IMR-90 (cell line): ENCODE measurements around the gene SLTM. TPM values are rescaled to one million over a fixed set of nuclear protein-coding genes. Genes with fewer than 3 reads are reported as not detected.

ENCODE experiments used
- ATAC-seq: fragments of 200-7000 bp; cut with Tn5 transposase; 2 replicates; pipeline ENCODE4 v1.9.1; 2020; ENCODE audit warnings: low read depth, mild to moderate bottlenecking, moderate library complexity
- BruUV-seq: library from RNA; stranded (reverse); fragments of 400-500 nt; replicated peaks from 2 replicates; lab custom pipeline; 2021; lab: Mats Ljungman, UMichigan
- CTCF ChIA-PET: fragments of 300-600 bp; formaldehyde crosslinking; extraction: SDS; loops from one replicate; lab custom pipeline; 2021; ENCODE audit warnings: antibody characterized with exemption; lab: Yijun Ruan, JAX
- POLR2A ChIA-PET: fragments of 300-600 bp; sonication (Branson Sonifier 250); formaldehyde crosslinking; loops from one replicate; lab custom pipeline; 2022; ENCODE audit warnings: antibody characterized with exemption; ENCODE audit not compliant: unreplicated experiment; lab: Charles Lee
- DNase-seq: peaks from one replicate; pipeline ENCODE4 v3.0.0; 2013
- H2AFZ ChIP-seq: replicated peaks from 2 replicates; pipeline ENCODE3; 2013; ENCODE audit warnings: low read length, mild to moderate bottlenecking; ENCODE audit not compliant: poor library complexity
- H2AK5ac ChIP-seq: 2 replicates; pipeline ENCODE4 v1.6.1; 2013; ENCODE audit warnings: low read depth, low read length, inconsistent platforms
- H2AK9ac ChIP-seq: replicated peaks from 2 replicates; pipeline ENCODE3; 2013; ENCODE audit warnings: mild to moderate bottlenecking, low read depth, low read length, moderate library complexity; ENCODE audit not compliant: poor library complexity
- H2BK120ac ChIP-seq: 2 replicates; pipeline ENCODE4 v1.6.1; 2013; ENCODE audit warnings: low read depth, low read length, inconsistent platforms
- H2BK15ac ChIP-seq: 3 replicates; pipeline ENCODE4 v1.6.1; 2013; ENCODE audit warnings: low read depth, low read length, inconsistent platforms
- H2BK20ac ChIP-seq: 2 replicates; pipeline ENCODE4 v1.6.1; 2013; ENCODE audit warnings: low read depth, mild to moderate bottlenecking, inconsistent platforms, low read length, moderate library complexity
- H2BK5ac ChIP-seq: 2 replicates; pipeline ENCODE4 v1.6.1; 2013; ENCODE audit warnings: mild to moderate bottlenecking, low read depth, low read length, inconsistent platforms; ENCODE audit not compliant: poor library complexity, severe bottlenecking
- H3K14ac ChIP-seq: replicated peaks from 2 replicates; pipeline ENCODE4 v1.6.1; 2013; ENCODE audit warnings: low read depth, low read length, inconsistent platforms
- H3K18ac ChIP-seq: 2 replicates; pipeline ENCODE4 v1.6.1; 2013; ENCODE audit warnings: low read depth, low read length, control low read depth
- H3K23ac ChIP-seq: 2 replicates; pipeline ENCODE4 v1.6.1; 2013; ENCODE audit warnings: low read depth, low read length, inconsistent platforms
- H3K27ac ChIP-seq: 2 replicates; pipeline ENCODE4 v1.5.1; 2013; ENCODE audit warnings: mild to moderate bottlenecking, control low read depth, low read length; ENCODE audit not compliant: insufficient read depth
- H3K27me3 ChIP-seq: 2 replicates; pipeline ENCODE4 v1.6.1; 2013; ENCODE audit warnings: low read length; ENCODE audit not compliant: control insufficient read depth, insufficient read depth
- H3K36me3 ChIP-seq: 2 replicates; pipeline ENCODE4 v1.6.1; 2013; ENCODE audit warnings: low read length, mixed read lengths; ENCODE audit not compliant: control insufficient read depth, insufficient read depth
- H3K4ac ChIP-seq: 2 replicates; pipeline ENCODE4 v1.6.1; 2013; ENCODE audit warnings: low read depth, low read length, inconsistent platforms
- H3K4me1 ChIP-seq: 2 replicates; pipeline ENCODE4 v1.6.1; 2013; ENCODE audit warnings: low read length, mixed read lengths; ENCODE audit not compliant: control insufficient read depth, insufficient read depth
- H3K4me2 ChIP-seq: 2 replicates; pipeline ENCODE4 v1.6.1; 2013; ENCODE audit warnings: low read depth, mild to moderate bottlenecking, control low read depth, low read length, moderate library complexity
- H3K4me3 ChIP-seq: 2 replicates; pipeline ENCODE4 v1.5.1; 2013; ENCODE audit warnings: low read depth, mild to moderate bottlenecking, control low read depth, low read length, moderate library complexity; ENCODE audit not compliant: insufficient read depth
- H3K56ac ChIP-seq: 2 replicates; pipeline ENCODE4 v1.6.1; 2013; ENCODE audit warnings: low read length, inconsistent platforms; ENCODE audit not compliant: insufficient read depth; ENCODE audit errors: extremely low read depth
- H3K79me1 ChIP-seq, 2 experiments: 2 replicates each; pipeline ENCODE4 v1.6.1; 2013; ENCODE audit warnings: low read length in 2 of 2, inconsistent platforms in 1 of 2, low read depth in 1 of 2
- H3K9ac ChIP-seq: 2 replicates; pipeline ENCODE4 v1.6.1; 2013; ENCODE audit warnings: low read depth, low read length, control low read depth
- H3K9me1 ChIP-seq: 2 replicates; pipeline ENCODE4 v1.6.1; 2013; ENCODE audit warnings: low read length, inconsistent platforms; ENCODE audit not compliant: insufficient read depth
- H3K9me3 ChIP-seq: 2 replicates; pipeline ENCODE4 v1.6.1; 2013; ENCODE audit warnings: low read length; ENCODE audit not compliant: control insufficient read depth, insufficient read depth
- H4K20me1 ChIP-seq: 2 replicates; pipeline ENCODE4 v1.6.1; 2013; ENCODE audit warnings: low read length, inconsistent platforms; ENCODE audit not compliant: insufficient read depth
- H4K5ac ChIP-seq: 2 replicates; pipeline ENCODE4 v1.6.1; 2013; ENCODE audit warnings: mild to moderate bottlenecking, low read depth, low read length, control low read depth
- H4K8ac ChIP-seq, 2 experiments: 2 replicates each; pipeline ENCODE4 v1.6.1; 2013; ENCODE audit warnings: low read depth in 2 of 2, low read length in 2 of 2, control low read depth in 1 of 2, inconsistent platforms in 1 of 2
- H4K91ac ChIP-seq: 2 replicates; pipeline ENCODE4 v1.6.1; 2013; ENCODE audit warnings: low read depth, low read length, inconsistent platforms; ENCODE audit not compliant: insufficient read depth
- BHLHE40 ChIP-seq: fragments of 150-350 bp; IDR thresholded peaks from 2 replicates; pipeline ENCODE4 v1.6.1; 2016; ENCODE audit warnings: mild to moderate bottlenecking, low read depth, low read length
- CHD1 ChIP-seq: IDR thresholded peaks from 2 replicates; pipeline ENCODE4 v1.6.1; 2012; ENCODE audit warnings: low read depth, low read length, improper control_type of control experiment
- FOS ChIP-seq: fragments of 150-350 bp; IDR thresholded peaks from 2 replicates; pipeline ENCODE4 v1.6.1; 2016; ENCODE audit warnings: low read depth, low read length
- MAFK ChIP-seq: IDR thresholded peaks from 2 replicates; pipeline ENCODE4 v1.6.1; 2012; ENCODE audit warnings: low read depth, low read length, improper control_type of control experiment
- MXI1 ChIP-seq: IDR thresholded peaks from 2 replicates; pipeline ENCODE4 v1.6.1; 2012; ENCODE audit warnings: low read depth, mild to moderate bottlenecking, low read length, moderate library complexity, borderline replicate concordance
- NFE2L2 ChIP-seq: fragments of 150-350 bp; IDR thresholded peaks from 2 replicates; pipeline ENCODE4 v1.6.1; 2016; ENCODE audit warnings: low read depth, mild to moderate bottlenecking, low read length
- POLR2A ChIP-seq: IDR thresholded peaks from 2 replicates; pipeline ENCODE4 v1.6.1; 2012; ENCODE audit warnings: mild to moderate bottlenecking, low read depth, low read length
- RCOR1 ChIP-seq: IDR thresholded peaks from 2 replicates; pipeline ENCODE4 v1.6.1; 2012; ENCODE audit warnings: mild to moderate bottlenecking, low read length, improper control_type of control experiment; ENCODE audit not compliant: insufficient replicate concordance
- SMC3 ChIP-seq: fragments of 150-350 bp; IDR thresholded peaks from 2 replicates; pipeline ENCODE4 v1.6.1; 2016; ENCODE audit warnings: low read depth, mild to moderate bottlenecking, antibody characterized with exemption, low read length, moderate library complexity
- WGBS, 2 experiments: methylation state at CpG; one replicate each; pipeline versions ENCODE4 v1.1.5 to v1.1.7; 2013; ENCODE audit warnings: missing lambda C conversion rate in 2 of 2; ENCODE audit not compliant: insufficient read length in 1 of 2; ENCODE audit errors: extremely low coverage in 2 of 2; 5-methylcytosine and 5-hydroxymethylcytosine counted together
- dilution Hi-C: fragments of 300-500 bp; cut with HindIII; formaldehyde crosslinking; loops from one replicate; pipeline ENCODE4 v1.14.3; 2018; ENCODE audit warnings: low sequenced_read_pairs; ENCODE audit not compliant: unreplicated experiment
- in situ Hi-C: fragments of 300-500 bp; cut with MboI; formaldehyde crosslinking; loops from 3 replicates; pipeline ENCODE4 v1.14.3; 2019; ENCODE audit warnings: low sequenced_read_pairs, inconsistent platforms, mixed read lengths
- intact Hi-C: fragments of 100-400 bp; cut with micrococcal nuclease; formaldehyde crosslinking; loops from 2 replicates; pipeline ENCODE4 v1.10.0; 2022
- polyA plus RNA-seq, 3 experiments: library from polyadenylated mRNA; depleted of rRNA; stranded (reverse); fragments of >200 nt; gene quantifications; 2 replicates each; pipeline ENCODE4 v1.2.3, GENCODE V29; 2012; ENCODE audit warnings: low replicate concordance in 1 of 3
- total RNA-seq: library from RNA; depleted of rRNA; stranded (reverse); fragments of >200 nt; gene quantifications from 2 replicates; pipeline ENCODE4 v1.2.3, GENCODE V29; 2012
- TF ChIP-seq, protein P1 (sequence below): fragments of 150-350 bp; IDR thresholded peaks from 2 replicates; pipeline ENCODE4 v1.6.1; 2017; ENCODE audit warnings: mild to moderate bottlenecking, antibody characterized with exemption, low read length, low read depth

SLTM gene
- total and polyA plus RNA-seq, 2 of the 4 experiments (the other 2 are of a cell fraction), result 36.0 to 57.6 TPM

DNA sequence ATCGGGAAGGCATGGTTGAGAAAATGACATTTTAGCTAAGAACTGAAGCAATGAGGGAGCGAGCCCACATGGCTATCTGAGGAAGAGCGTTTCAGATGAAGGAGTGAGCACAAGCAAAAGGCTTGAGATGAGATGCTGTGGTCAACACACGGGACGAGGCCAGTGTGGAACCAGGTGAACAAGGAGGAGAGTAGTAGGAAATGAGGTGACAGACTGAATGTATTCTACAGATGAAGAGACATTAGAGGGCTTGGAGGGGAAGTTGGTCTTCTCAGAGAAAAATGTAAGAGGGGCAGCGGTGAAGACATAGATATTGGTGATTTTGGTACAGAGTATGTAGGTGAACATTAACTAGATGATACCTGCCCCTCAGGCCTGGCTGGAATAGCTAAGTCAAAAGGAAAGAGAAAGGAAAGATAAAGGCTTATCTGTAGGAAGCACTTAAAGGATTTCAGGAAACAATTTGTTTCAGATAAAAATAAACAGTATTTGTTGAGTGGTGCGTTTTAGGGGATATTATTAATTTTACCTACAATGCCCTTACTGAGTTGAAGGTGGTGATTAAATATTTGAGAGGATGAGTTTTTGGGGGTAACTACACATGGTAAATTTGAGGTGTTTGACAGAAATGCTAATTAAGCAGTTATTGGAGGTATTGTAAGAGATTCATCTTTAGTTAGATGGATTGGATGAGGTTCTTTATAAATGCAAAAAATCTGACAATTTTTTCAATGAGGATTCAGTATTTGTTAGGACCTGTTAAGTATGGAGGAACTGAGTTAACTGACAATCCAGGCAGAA lies 57.0 kb downstream of the SLTM start:
- no peak overlapping the region for H2BK15ac ChIP-seq
- H3K18ac ChIP-seq, result peak overlapping the region; percentile 34; the same call in 1 of the 2 replicates
- H2BK5ac ChIP-seq, result no peak overlapping the region
- in situ Hi-C loops (no loop called here), dilution Hi-C loops (no loop called here), intact Hi-C loops (no loop called here)
- no peak overlapping the region for H3K4me3 ChIP-seq
- no peak overlapping the region for H3K4me2 ChIP-seq
- no peak overlapping the region for H4K91ac ChIP-seq
- no peak overlapping the region for H3K27ac ChIP-seq
- no peak overlapping the region for H3K23ac ChIP-seq
- no peak overlapping the region for H4K8ac ChIP-seq
- ATAC-seq (no peak), DNase-seq (no peak)
- no peak overlapping the region for H2BK120ac ChIP-seq
- no peaks in the 10 kb centered on the region; the same call in 1 of the 2 replicates for H3K9me1 ChIP-seq
- no peak overlapping the region for H3K56ac ChIP-seq
- no peak for TF ChIP-seq BHLHE40
- TF ChIP-seq, protein P1, sequence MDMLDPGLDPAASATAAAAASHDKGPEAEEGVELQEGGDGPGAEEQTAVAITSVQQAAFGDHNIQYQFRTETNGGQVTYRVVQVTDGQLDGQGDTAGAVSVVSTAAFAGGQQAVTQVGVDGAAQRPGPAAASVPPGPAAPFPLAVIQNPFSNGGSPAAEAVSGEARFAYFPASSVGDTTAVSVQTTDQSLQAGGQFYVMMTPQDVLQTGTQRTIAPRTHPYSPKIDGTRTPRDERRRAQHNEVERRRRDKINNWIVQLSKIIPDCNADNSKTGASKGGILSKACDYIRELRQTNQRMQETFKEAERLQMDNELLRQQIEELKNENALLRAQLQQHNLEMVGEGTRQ, result no peak
- TF ChIP-seq SMC3, result no peak
- no peak for TF ChIP-seq NFE2L2
- TF ChIP-seq FOS, result no peak
- TF ChIP-seq RCOR1, result no peak
- no peak for TF ChIP-seq POLR2A
- no peak for TF ChIP-seq MXI1
- TF ChIP-seq CHD1, result no peak
- TF ChIP-seq MAFK, result no peak
- H3K14ac ChIP-seq, result no peak overlapping the region
- H3K79me1 ChIP-seq, result peaks cover 3 to 9% of the 10 kb centered on the region in 2 experiments; a peak in 1 of 4 replicates
- no peak overlapping the region for H3K9ac ChIP-seq
- H3K36me3 ChIP-seq, result peaks cover 29% of the 10 kb centered on the region
- BruUV-seq, result no TSS peak
- H2BK20ac ChIP-seq, result no peak overlapping the region
- H2AK9ac ChIP-seq, result no peak overlapping the region
- no peak overlapping the region for H2AK5ac ChIP-seq
- CTCF ChIA-PET, result no interaction called here
- POLR2A ChIA-PET, result no interaction called here
- no peak overlapping the region for H3K4ac ChIP-seq
- 96% methylated on average over 5 of the region's 7 CpGs; no CpG with 5 or more reads in 1 of the 2 experiments for WGBS, 2 experiments
- H3K9me3 ChIP-seq, result no peaks in the 10 kb centered on the region
- H4K20me1 ChIP-seq, result no peaks in the 10 kb centered on the region
- H3K4me1 ChIP-seq, result peaks cover 2% of the 10 kb centered on the region; the same call in 1 of the 2 replicates
- no peak overlapping the region; the same call in 1 of the 2 replicates for H4K5ac ChIP-seq
- no peak overlapping the region for H2AFZ ChIP-seq
- no peaks in the 10 kb centered on the region for H3K27me3 ChIP-seq
